MM.1S (cell line): ENCODE results near the gene CEP85L.

Source experiments
- DNase-seq: peaks from one replicate; pipeline ENCODE4 v3.0.0-alpha.2; 2015
- H2AFZ ChIP-seq: fragments of 300-600 bp; sonication (generic); 2 replicates; pipeline ENCODE4 v1.6.0; 2016; ENCODE audit warnings: antibody characterized with exemption, low read length
- H3F3A ChIP-seq: fragments of 300-600 bp; sonication (generic); 2 replicates; pipeline ENCODE4 v1.6.1; 2016; ENCODE audit warnings: mild to moderate bottlenecking, antibody characterized with exemption, low read length, moderate library complexity, mixed read lengths; ENCODE audit not compliant: insufficient read depth
- H3K27ac ChIP-seq: fragments of 300-600 bp; sonication (generic); 2 replicates; pipeline ENCODE4 v1.5.1; 2016; ENCODE audit warnings: mild to moderate bottlenecking, low read length
- H3K27me3 ChIP-seq: fragments of 300-600 bp; sonication (generic); replicated peaks from 2 replicates; pipeline ENCODE4 v1.6.0; 2016; ENCODE audit warnings: low read length; ENCODE audit not compliant: insufficient read depth
- H3K36me3 ChIP-seq: fragments of 300-600 bp; sonication (generic); replicated peaks from 2 replicates; pipeline ENCODE4 v1.6.1; 2016; ENCODE audit warnings: mild to moderate bottlenecking, low read length, mixed read lengths; ENCODE audit not compliant: insufficient read depth
- H3K4me1 ChIP-seq: fragments of 300-600 bp; sonication (generic); 2 replicates; pipeline ENCODE4 v1.6.1; 2016; ENCODE audit warnings: low read length, mixed read lengths
- H3K4me2 ChIP-seq: fragments of 300-600 bp; sonication (generic); 2 replicates; pipeline ENCODE4 v1.6.0; 2016; ENCODE audit warnings: low read depth, low read length
- H3K4me3 ChIP-seq: fragments of 300-600 bp; sonication (generic); 2 replicates; pipeline ENCODE4 v1.5.1; 2016; ENCODE audit warnings: low read length, mixed read lengths
- H3K79me2 ChIP-seq: fragments of 300-600 bp; sonication (generic); 2 replicates; pipeline ENCODE4 v1.6.1; 2016; ENCODE audit warnings: mixed run types, low read length, mixed read lengths
- H3K9ac ChIP-seq: fragments of 300-600 bp; sonication (generic); 2 replicates; pipeline ENCODE4 v1.6.1; 2016; ENCODE audit warnings: low read length, mixed read lengths
- H3K9me2 ChIP-seq: fragments of 300-600 bp; sonication (generic); replicated peaks from 2 replicates; pipeline ENCODE4 v1.6.1; 2016; ENCODE audit warnings: mild to moderate bottlenecking, low read length, mixed read lengths; ENCODE audit not compliant: insufficient read depth
- H3K9me3 ChIP-seq: fragments of 300-600 bp; sonication (generic); replicated peaks from 2 replicates; pipeline ENCODE4 v1.6.1; 2016; ENCODE audit warnings: mild to moderate bottlenecking, low read length, mixed read lengths; ENCODE audit not compliant: insufficient read depth
- H4K20me1 ChIP-seq: fragments of 300-600 bp; sonication (generic); 2 replicates; pipeline ENCODE4 v1.6.1; 2016; ENCODE audit warnings: mild to moderate bottlenecking, low read length, moderate library complexity, mixed read lengths; ENCODE audit not compliant: insufficient read depth
- CTCF ChIP-seq: fragments of 300-600 bp; sonication (generic); IDR thresholded peaks from 2 replicates; pipeline ENCODE4 v1.5.1; 2016; ENCODE audit warnings: antibody characterized with exemption, low read length, mixed read lengths
- EZH2 ChIP-seq: fragments of 300-600 bp; sonication (generic); optimal IDR thresholded peaks from 2 replicates; pipeline ENCODE3; 2017; ENCODE audit warnings: low read depth, mild to moderate bottlenecking, antibody characterized with exemption, low read length, mixed read lengths
- EZH2phosphoT487 ChIP-seq: fragments of 300-600 bp; sonication (generic); IDR thresholded peaks from 2 replicates; pipeline ENCODE4 v1.6.1; 2018; ENCODE audit warnings: antibody characterized with exemption, low read length

The CEP85L gene

GRCh38 chr6:118571121-118571520 lies 80.3 kb downstream of the CEP85L start:
- Histone ChIP-seq H3F3A (no peaks in the 10 kb centered on the region), H3K27me3 (no peaks in the 10 kb centered on the region), H3K79me2 (no peaks in the 10 kb centered on the region), H3K36me3 (no peaks in the 10 kb centered on the region), H3K9me3 (no peaks in the 10 kb centered on the region), H3K4me3 (no peak overlapping the region), H4K20me1 (no peaks in the 10 kb centered on the region), H2AFZ (no peak overlapping the region), H3K4me2 (no peak overlapping the region), H3K9me2 (no peaks in the 10 kb centered on the region), H3K4me1 (no peaks in the 10 kb centered on the region), H3K27ac (no peak overlapping the region), H3K9ac (no peak overlapping the region)
- TF ChIP-seq EZH2phosphoT487: no peak
- no peak for TF ChIP-seq EZH2
- TF ChIP-seq CTCF: no peak
- no peak for DNase-seq

- H2AFZ ChIP-seq: no peak overlapping the region
- H3F3A ChIP-seq: no peaks in the 10 kb centered on the region
- no peaks in the 10 kb centered on the region for H3K36me3 ChIP-seq
- H3K4me3 ChIP-seq: no peak overlapping the region
- H3K4me2 ChIP-seq: no peak overlapping the region
- H3K4me1 ChIP-seq: peaks cover 8% of the 10 kb centered on the region
- H4K20me1 ChIP-seq: no peaks in the 10 kb centered on the region
- H3K9me2 ChIP-seq: no peaks in the 10 kb centered on the region
- no peaks in the 10 kb centered on the region for H3K79me2 ChIP-seq
- no peak for TF ChIP-seq CTCF
- no peak for TF ChIP-seq EZH2
- no peak for TF ChIP-seq EZH2phosphoT487
- no peak overlapping the region for H3K9ac ChIP-seq
- no peak overlapping the region for H3K27ac ChIP-seq
- H3K9me3 ChIP-seq: no peaks in the 10 kb centered on the region
- DNase-seq: no peak
- H3K27me3 ChIP-seq: no peaks in the 10 kb centered on the region
Measured at GRCh38 chr6:118569498-118569897, 81.9 kb downstream of the CEP85L start.

DNA sequence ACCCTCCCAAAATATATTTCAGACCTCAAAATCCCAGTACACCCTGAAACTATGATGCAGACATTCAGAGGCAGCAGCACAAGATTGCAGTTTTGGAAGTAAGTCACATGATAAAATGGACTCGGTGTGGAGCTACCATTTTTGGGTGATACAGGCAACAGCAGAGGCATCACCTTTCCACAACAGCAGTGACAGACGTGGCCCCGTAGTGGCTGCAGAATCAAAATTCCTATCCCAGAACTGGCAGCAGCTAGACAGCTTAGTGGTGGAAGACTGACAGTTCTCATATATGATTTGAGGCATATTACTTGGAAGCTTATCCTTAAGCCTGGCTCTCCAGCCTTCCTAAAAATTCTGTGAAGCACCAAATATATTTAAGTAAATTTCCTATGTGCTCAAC lies 83.4 kb downstream of the CEP85L start:
- TF ChIP-seq EZH2 (no peak), EZH2phosphoT487 (no peak), CTCF (no peak)
- Histone ChIP-seq H3K4me3 (no peak overlapping the region), H4K20me1 (no peaks in the 10 kb centered on the region), H3F3A (no peaks in the 10 kb centered on the region), H3K79me2 (no peaks in the 10 kb centered on the region), H3K36me3 (no peaks in the 10 kb centered on the region), H3K9ac (no peak overlapping the region), H3K9me3 (no peaks in the 10 kb centered on the region), H3K9me2 (no peaks in the 10 kb centered on the region), H3K4me1 (peaks cover 8% of the 10 kb centered on the region), H3K4me2 (no peak overlapping the region), H2AFZ (no peak overlapping the region), H3K27ac (no peak overlapping the region), H3K27me3 (no peaks in the 10 kb centered on the region)
- DNase-seq: no peak
